HuH-7.5 (cell line): Measurements from ENCODE around the gene TCEAL8.
"Not testable (repeated sequence)": the region's sequence is repeated elsewhere in the genome, so short reads cannot be mapped to it uniquely, and the experiment has no call there.

Experiments used
- DNase-seq: peaks from one replicate; pipeline ENCODE4 v3.0.0; 2011; ENCODE audit warnings: low spot score

Gene TCEAL8, protein sequence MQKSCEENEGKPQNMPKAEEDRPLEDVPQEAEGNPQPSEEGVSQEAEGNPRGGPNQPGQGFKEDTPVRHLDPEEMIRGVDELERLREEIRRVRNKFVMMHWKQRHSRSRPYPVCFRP

GRCh38 chrX:103254921-103255493 lies at the start of gene TCEAL8:
TSS of gene TCEAL8 (minus strand) at chrX:103255155. CDS start at chrX:103253979, 1,176 bp downstream.
- peak; percentile 16 for DNase-seq

DNA sequence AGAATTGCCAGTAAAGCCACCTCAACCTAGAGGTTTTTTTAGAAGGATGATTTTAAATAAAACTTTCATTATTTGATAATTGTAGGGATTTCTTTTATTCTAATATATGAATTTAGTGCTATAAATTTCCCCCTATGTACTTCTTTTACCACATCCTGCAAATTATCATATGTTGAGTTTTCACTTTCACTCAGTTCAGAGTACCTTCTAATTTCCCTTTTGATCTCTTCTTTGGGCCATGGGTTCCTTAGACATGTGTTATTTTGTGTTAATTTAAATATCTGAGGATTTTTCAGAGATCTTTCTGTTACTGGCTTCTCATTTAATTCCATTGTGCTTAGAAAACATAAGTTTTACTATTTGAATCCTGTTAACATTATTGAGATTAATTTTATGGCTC lies 49.8 kb upstream of the TCEAL8 start:
- DNase-seq = no peak

DNA sequence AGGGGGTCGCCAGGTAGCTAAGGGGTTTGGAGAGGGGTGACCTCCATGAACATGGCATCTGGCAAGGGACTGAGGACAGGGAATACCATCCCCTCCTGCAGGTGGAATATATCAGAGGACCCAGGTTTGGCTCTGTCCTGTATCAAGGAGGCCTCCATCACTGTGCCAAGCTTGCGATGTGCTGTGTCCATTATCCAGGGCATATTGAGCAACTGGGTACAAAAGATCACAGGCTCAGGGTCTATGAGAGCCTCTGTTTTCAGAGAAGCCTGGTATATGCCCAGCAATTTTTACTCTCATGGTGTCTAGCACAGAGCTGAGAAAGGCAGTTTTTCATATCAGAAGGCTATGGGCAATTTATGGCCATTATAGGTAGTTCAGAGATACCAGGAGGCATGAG lies 38.2 kb upstream of the TCEAL8 start:
- DNase-seq = no peak

DNA sequence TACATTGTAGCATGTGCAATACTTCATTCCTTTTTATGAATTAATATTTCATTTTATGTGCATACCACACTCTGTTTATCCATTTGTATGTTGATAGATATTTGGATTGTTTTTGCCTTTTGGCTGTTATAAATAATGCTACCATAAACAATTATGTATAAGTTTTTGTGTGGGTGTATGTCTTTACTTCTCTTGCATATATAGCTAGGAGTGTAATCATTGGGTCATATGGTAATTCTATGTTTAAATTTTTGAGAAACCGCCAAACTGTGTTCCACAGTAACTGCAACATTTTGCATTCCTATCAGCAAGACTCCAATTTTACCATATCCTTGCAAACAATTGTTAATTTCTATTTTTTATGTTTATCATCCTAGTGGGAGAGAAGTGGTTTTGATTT lies 24.7 kb upstream of the TCEAL8 start:
- no peak for DNase-seq

DNA sequence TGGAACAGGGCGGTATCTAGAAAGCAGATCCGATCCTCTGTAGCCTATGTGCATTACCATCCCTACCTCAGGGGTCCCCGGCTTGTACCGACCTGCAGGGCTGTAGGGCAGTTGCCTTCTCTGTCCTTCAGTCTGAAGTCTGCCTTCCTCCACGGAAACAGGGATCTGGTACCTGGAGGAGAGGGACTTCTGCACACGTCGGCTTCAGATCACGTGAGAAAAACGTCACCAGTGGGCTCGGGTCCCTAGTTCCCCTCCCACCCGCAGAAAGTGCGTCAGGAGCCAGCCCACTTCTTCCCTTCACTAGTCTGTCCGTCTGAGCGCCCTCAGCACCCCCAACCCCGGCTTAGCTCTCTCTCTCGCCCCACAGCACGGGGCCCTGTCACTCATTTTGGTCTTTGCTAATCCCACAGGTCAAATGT lies 21.6 kb upstream of the TCEAL8 start, which contains the start of gene TCEAL5:
TCEAL5 (minus strand) TSS at position 170 of the 422 bp plus-strand sequence. CDS start 2,187 bp downstream, outside the sequence.
- no peak for DNase-seq

GRCh38 chrX:103275947-103276567 lies 21.1 kb upstream of the TCEAL8 start:
- DNase-seq = no peak

DNA sequence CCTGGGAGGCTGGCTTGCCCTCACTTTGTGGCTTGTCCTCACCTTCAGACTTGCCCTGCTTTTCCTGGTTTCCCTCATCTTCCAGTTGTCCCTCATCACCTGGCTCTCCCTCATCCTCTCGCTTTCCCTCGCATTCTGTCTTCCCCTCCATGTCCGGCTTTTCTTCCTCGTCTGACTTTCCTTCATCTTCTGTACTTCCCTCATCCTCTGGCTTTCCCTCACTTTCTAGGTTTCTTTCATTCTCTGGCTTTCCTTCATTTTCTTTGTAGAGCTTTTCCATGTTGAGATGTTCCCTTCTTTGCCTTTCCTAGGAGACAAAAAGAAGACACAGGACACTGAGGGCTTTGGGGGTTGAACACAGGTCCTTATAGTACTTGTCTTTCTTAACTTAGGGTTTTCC lies 19.3 kb upstream of the TCEAL8 start:
- no peak for DNase-seq

DNA sequence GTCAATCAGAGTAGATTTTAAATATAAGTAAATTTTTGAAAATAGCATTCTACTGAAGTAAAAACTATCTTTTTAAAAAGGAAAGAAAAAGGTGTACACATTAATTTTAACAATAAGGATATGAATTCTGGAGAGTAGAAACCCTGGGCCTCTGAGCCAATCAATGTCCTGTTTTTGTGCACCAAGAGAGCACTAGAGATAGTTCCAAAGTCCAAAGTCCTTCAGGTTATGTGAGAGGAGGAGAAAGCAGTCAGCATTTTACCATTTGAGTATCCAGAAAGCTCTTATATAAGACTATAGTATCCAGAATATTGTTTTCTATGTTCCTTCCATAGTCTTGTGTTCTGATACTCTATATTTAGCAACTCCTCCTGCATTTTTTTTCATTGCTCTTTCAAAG lies 3.3 kb upstream of the TCEAL8 start:
- DNase-seq = no peak

DNA sequence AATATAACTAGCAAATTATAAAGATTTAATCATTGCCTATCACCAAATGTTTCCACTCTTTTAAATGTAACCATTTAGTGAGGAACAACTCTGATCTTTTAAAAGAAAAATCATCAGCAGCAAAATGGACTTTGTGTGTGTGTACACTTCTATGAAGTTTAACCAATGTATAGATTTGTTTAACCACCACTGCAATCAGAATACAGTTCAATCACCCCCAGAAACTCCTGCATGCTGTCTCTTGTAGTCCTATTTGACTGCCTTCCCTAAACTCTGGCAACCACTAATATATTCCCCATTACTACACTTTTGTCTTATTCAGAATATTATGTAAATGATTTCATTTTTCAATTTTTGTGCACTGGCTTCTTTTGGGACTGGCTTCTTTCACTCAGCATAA lies 1.7 kb upstream of the TCEAL8 start:
- DNase-seq = no peak

DNA sequence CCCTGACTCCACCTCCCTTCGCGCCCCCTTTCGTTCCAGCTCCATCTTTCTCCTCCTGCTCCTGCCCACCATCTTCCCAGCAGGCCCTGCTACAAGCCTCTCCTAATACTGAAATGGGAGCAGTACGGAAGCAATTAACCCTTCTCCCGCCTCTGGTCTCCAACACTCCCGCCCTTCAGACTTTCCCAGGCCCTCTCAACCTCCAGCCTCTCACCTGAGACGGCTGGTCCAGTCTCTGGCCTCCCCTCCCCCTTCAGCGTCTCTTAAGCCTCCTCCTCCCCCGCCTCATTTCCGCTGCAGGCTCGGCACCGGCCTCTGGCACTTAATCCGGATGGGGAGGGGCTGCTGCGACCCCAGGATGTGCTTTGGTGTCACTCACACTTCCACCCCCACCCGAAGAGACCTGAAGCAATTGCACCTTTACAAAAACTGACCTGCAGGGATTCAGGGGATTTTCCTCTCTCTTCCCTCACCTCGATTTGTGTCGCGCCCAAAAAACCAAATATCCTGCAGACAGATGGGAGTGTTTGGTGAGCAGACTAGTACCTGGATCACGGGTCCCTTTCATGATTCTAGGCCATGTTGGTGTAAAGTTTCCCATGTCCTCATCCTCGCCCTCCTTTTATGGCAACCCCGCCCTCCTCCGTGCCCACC lies 657 bp downstream of the TCEAL8 start:
- DNase-seq = no peak

DNA sequence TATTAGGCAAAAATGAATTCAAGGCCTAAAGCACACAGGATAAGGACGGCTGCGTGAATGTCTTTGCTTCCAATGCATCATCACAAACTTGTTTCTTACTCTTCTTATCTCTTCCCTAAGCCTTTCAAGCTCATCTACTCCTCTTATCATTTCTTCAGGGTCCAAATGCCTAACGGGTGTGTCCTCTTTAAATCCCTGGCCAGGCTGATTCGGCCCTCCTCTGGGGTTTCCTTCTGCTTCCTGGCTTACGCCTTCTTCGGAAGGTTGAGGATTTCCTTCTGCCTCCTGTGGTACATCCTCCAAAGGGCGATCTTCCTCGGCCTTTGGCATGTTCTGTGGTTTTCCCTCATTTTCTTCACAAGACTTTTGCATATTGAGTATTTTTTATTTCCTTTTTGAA lies 1.3 kb downstream of the TCEAL8 start:
- no peak for DNase-seq

DNA sequence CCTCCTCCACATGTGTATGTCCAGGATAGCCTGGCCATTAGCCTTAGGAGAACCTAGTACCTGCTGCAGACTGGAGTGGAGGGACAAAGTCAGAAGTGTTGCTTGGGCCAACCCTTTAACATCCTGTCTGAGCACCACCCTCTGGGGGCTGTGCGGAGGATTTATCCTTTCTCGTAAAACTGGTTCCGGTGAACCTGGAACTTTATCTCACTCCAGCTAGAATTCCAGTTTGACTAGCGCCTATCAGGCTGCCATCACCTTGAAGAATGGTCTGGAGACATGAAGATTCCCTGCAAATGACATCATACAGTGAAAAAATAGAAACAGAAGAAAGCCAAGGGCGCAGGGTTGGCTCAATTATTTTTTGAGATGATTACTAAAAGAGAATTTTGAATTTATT lies 4.0 kb downstream of the TCEAL8 start:
- no peak for DNase-seq

DNA sequence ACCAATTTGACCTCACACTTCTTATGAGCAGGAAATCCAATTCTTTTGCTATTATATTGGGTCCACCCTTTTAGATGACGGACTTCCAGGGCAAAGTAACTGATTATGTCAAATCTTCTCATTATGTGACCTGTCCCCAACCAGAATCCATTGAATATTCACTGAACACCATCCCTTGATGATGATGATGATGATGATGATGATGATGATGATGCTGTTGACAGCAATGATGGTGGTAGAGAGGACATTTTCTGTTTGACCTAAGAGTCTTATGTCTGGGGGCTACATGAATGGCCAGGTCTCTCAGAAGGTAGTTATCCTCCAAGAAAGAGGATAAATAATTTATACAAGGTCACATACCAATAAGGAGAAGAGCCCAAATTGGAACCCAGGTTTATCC lies 5.2 kb downstream of the TCEAL8 start:
- no peak for DNase-seq

GRCh38 chrX:103248553-103248952 lies 6.4 kb downstream of the TCEAL8 start:
- no peak for DNase-seq

GRCh38 chrX:103240155-103240554 lies 14.8 kb downstream of the TCEAL8 start:
- DNase-seq = no peak

- DNase-seq = no peak
These were observed 18.7 kb downstream of the TCEAL8 start for GRCh38 chrX:103236296-103236695.

GRCh38 chrX:103235608-103236007 lies 19.3 kb downstream of the TCEAL8 start:
- not testable (repeated sequence) for DNase-seq

DNA sequence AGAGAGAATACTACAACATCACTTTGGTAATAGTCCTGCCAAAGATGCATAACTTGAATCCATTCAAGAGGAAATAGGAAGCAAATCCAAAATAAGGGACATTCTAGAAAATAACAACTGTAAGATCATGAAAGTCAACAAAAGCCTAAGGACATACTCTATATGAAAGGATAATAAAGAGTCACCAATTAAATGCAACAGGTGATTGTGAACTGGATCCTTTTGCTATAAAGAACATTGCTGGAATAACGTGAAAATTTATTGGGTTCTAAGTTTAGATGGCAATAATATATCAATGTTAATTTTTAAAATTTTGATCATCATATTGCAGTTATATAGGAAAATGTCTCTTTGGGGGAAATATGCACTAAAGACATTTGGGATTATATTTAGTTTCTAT lies 20.1 kb downstream of the TCEAL8 start:
- no peak for DNase-seq

GRCh38 chrX:103233263-103233662 lies 21.7 kb downstream of the TCEAL8 start:
- no peak for DNase-seq

DNA sequence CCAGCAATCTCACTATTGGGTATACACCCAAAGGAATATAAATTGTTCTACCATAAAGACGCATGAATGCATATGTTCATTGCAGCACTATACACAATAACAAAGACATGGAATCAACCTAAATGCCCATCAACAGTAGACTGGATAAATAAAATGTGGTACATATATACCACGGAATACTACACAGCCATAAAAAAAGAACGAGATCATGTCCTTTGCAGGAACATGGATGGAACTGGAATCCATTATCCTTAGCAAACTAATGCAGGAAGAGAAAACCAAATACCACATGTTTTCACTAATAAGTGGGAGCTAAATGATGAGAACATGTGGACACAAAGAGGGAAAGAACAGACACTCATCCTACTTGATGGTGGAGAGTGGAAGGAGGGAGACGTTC lies 29.0 kb downstream of the TCEAL8 start:
- not testable (repeated sequence) for DNase-seq

- no peak for DNase-seq
These were observed 34.2 kb downstream of the TCEAL8 start for GRCh38 chrX:103220511-103221323.

DNA sequence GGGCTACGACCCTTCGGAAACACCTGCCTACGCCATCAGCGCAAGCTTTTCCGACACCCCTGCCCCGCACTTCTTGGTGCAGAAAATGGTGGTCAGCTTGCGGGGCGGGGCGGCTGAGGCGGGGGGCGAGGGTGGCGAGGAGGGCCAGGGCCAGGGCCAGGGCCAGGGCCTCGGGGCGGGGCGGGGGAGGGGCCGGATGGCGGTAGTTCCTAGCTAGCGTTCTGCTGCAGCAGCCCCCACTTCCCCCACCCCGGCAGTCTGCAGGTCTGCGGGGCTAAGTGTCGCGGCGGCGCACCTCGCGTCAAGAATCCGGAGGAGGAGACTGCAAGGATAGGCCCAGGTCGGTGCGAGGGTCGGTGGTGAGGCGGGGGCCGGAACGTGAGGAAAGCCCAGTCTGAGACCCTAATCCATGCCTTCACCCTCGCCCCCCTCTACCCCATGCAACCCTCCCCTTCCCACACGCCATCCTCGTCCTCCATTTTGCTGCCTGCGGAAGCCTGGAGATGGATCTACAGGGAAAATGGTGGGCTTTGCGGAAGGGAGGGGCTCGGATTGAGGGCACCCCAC lies 39.4 kb downstream of the TCEAL8 start:
- DNase-seq = peak; percentile 3
